Panc1 (cell line): ENCODE data around the gene TSNAX.

ENCODE experiments used
- TF ChIP-seq, protein P1 (sequence below): fragments of 450-650 bp; IDR thresholded peaks from 2 replicates; pipeline ENCODE4 v1.5.1; 2017; ENCODE audit warnings: mild to moderate bottlenecking
- TF ChIP-seq, protein P2 (sequence below), 2 experiments: IDR thresholded peaks; 2 replicates each; pipeline ENCODE4 v1.6.1; 2011 to 2012; ENCODE audit warnings: low read depth in 2 of 2, control low read depth in 1 of 2, low read length in 1 of 2, mild to moderate bottlenecking in 1 of 2, moderate library complexity in 1 of 2; ENCODE audit not compliant: insufficient read depth in 1 of 2

DNA sequence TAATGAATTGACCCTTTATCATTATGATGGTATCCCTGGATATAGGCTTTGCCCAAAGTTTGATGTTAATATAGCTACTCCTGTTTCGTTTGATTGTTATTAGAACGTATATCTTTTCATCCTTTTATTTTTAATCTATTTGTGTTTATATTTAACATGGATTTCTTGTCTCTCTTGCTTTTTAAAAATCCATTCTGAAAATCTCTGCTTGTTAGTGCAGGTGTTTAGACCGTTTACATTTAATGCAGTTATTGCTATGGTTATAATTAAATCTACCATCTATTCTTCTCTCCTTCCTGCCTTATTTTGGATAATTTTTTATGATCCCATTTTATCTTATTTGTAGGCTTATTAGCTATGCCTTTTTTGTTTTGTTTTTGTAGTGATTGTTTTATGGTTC lies 12.4 kb downstream of the TSNAX start:
- TF ChIP-seq, protein P1, sequence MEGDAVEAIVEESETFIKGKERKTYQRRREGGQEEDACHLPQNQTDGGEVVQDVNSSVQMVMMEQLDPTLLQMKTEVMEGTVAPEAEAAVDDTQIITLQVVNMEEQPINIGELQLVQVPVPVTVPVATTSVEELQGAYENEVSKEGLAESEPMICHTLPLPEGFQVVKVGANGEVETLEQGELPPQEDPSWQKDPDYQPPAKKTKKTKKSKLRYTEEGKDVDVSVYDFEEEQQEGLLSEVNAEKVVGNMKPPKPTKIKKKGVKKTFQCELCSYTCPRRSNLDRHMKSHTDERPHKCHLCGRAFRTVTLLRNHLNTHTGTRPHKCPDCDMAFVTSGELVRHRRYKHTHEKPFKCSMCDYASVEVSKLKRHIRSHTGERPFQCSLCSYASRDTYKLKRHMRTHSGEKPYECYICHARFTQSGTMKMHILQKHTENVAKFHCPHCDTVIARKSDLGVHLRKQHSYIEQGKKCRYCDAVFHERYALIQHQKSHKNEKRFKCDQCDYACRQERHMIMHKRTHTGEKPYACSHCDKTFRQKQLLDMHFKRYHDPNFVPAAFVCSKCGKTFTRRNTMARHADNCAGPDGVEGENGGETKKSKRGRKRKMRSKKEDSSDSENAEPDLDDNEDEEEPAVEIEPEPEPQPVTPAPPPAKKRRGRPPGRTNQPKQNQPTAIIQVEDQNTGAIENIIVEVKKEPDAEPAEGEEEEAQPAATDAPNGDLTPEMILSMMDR: no peak
- TF ChIP-seq, protein P2, sequence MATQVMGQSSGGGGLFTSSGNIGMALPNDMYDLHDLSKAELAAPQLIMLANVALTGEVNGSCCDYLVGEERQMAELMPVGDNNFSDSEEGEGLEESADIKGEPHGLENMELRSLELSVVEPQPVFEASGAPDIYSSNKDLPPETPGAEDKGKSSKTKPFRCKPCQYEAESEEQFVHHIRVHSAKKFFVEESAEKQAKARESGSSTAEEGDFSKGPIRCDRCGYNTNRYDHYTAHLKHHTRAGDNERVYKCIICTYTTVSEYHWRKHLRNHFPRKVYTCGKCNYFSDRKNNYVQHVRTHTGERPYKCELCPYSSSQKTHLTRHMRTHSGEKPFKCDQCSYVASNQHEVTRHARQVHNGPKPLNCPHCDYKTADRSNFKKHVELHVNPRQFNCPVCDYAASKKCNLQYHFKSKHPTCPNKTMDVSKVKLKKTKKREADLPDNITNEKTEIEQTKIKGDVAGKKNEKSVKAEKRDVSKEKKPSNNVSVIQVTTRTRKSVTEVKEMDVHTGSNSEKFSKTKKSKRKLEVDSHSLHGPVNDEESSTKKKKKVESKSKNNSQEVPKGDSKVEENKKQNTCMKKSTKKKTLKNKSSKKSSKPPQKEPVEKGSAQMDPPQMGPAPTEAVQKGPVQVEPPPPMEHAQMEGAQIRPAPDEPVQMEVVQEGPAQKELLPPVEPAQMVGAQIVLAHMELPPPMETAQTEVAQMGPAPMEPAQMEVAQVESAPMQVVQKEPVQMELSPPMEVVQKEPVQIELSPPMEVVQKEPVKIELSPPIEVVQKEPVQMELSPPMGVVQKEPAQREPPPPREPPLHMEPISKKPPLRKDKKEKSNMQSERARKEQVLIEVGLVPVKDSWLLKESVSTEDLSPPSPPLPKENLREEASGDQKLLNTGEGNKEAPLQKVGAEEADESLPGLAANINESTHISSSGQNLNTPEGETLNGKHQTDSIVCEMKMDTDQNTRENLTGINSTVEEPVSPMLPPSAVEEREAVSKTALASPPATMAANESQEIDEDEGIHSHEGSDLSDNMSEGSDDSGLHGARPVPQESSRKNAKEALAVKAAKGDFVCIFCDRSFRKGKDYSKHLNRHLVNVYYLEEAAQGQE (IDR thresholded peaks at IDR 0.05; ENCODE audit: insufficient read depth in 1 of 2, low read depth in 2 of 2, low read length in 1 of 2): no peak
